BLaER1 (cell line): ENCODE results near the gene NEUROD4.
A peak's percentile ranks its signal among the peaks of the same experiment; 100 is the strongest.

ENCODE experiments used
- H3K27ac ChIP-seq: shearing (Covaris generic); formaldehyde crosslinking; 2 replicates; pipeline ENCODE4 v1.8.1; 2022
- H3K27me3 ChIP-seq: shearing (Covaris generic); formaldehyde crosslinking; 2 replicates; pipeline ENCODE4 v1.8.1; 2022
- H3K36me3 ChIP-seq: shearing (Covaris generic); formaldehyde crosslinking; 2 replicates; pipeline ENCODE4 v1.8.1; 2022
- H3K4me1 ChIP-seq: shearing (Covaris generic); formaldehyde crosslinking; 2 replicates; pipeline ENCODE4 v1.8.1; 2022
- H3K4me2 ChIP-seq: shearing (Covaris generic); formaldehyde crosslinking; 2 replicates; pipeline ENCODE4 v1.8.1; 2022
- H3K4me3 ChIP-seq: shearing (Covaris generic); formaldehyde crosslinking; 2 replicates; pipeline ENCODE4 v1.8.1; 2022
- H3K9ac ChIP-seq: shearing (Covaris generic); formaldehyde crosslinking; 2 replicates; pipeline ENCODE4 v1.8.1; 2022
- H3K9me3 ChIP-seq: shearing (Covaris generic); formaldehyde crosslinking; 2 replicates; pipeline ENCODE4 v1.8.1; 2022
- H4K20me1 ChIP-seq: shearing (Covaris generic); formaldehyde crosslinking; 2 replicates; pipeline ENCODE4 v1.8.1; 2022
- Cebpa-rat ChIP-seq: shearing (Covaris generic); IDR thresholded peaks from 2 replicates; pipeline ENCODE4 v1.8.1; 2022

NEUROD4 gene

GRCh38 chr12:55058082-55058481 lies 38.3 kb downstream of the NEUROD4 start:
- Histone ChIP-seq H3K9ac (no peak overlapping the region), H3K4me2 (no peak overlapping the region), H3K27me3 (no peaks in the 10 kb centered on the region), H4K20me1 (no peaks in the 10 kb centered on the region), H3K4me1 (no peaks in the 10 kb centered on the region), H3K36me3 (no peaks in the 10 kb centered on the region), H3K27ac (no peak overlapping the region), H3K4me3 (no peak overlapping the region), H3K9me3 (no peaks in the 10 kb centered on the region)
- TF ChIP-seq Cebpa-rat = no peak

DNA sequence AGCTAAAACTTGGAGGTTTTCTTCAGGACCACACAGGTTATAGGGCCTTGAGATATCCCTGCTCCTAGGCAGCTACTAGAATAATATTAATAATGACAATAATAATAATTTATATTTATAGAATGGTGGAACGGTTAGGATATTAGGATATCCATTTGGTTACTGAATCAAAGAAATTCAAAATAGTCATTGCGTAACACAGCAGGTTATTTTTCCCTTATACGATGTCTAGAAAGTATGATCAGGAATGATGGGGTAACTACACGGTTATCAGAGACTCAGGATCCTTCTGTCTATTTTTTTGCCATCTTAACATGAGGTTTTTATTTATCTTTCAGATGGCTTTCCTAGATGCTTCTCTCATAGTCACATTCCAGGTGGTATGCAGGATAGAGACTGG lies 39.0 kb downstream of the NEUROD4 start:
- H3K9me3 ChIP-seq = no peaks in the 10 kb centered on the region
- TF ChIP-seq Cebpa-rat = no peak; the same call in 1 of the 2 replicates
- H3K27me3 ChIP-seq = no peaks in the 10 kb centered on the region

GRCh38 chr12:55060470-55060869 lies 40.7 kb downstream of the NEUROD4 start:
- Histone ChIP-seq H3K9ac (no peak overlapping the region), H3K4me2 (no peak overlapping the region)

More for the DNA sequence above, 39.0 kb downstream of the NEUROD4 start:
- H3K9ac ChIP-seq = no peak overlapping the region
- H3K4me2 ChIP-seq = no peak overlapping the region
- no peaks in the 10 kb centered on the region for H3K36me3 ChIP-seq
- no peak overlapping the region for H3K4me3 ChIP-seq
- no peaks in the 10 kb centered on the region for H3K4me1 ChIP-seq
- no peaks in the 10 kb centered on the region for H4K20me1 ChIP-seq
- no peak overlapping the region for H3K27ac ChIP-seq

DNA sequence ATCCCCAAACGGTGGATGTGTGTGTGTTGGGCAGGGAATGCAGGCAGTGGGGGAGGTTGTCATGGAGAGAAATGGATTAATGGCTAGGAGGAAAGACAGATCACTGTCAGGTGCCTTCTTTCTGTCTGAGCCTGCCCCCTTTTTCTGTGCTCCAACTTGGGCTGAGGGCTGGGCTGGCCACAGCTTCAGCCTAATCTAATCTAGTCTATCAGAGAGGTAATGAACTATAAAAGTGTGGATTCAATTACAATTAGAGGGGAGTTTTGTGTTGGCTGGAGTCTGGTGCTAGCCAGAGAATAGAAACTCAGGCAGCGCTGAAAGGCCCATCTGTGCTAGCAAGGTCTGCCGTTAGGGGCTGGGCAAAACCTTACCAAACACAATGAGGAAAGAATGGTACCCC lies 41.2 kb downstream of the NEUROD4 start:
- Histone ChIP-seq H3K4me3 (no peak overlapping the region), H3K9ac (no peak overlapping the region), H3K36me3 (no peaks in the 10 kb centered on the region), H3K4me2 (no peak overlapping the region), H3K27ac (no peak overlapping the region), H4K20me1 (no peaks in the 10 kb centered on the region), H3K4me1 (no peaks in the 10 kb centered on the region), H3K9me3 (no peaks in the 10 kb centered on the region), H3K27me3 (no peaks in the 10 kb centered on the region)
- no peak for TF ChIP-seq Cebpa-rat

More at GRCh38 chr12:55060470-55060869, 40.7 kb downstream of the NEUROD4 start:
- no peak overlapping the region for H3K27ac ChIP-seq
- no peaks in the 10 kb centered on the region for H3K9me3 ChIP-seq
- no peaks in the 10 kb centered on the region for H3K36me3 ChIP-seq
- no peaks in the 10 kb centered on the region for H3K27me3 ChIP-seq
- no peak overlapping the region for H3K4me3 ChIP-seq
- TF ChIP-seq Cebpa-rat = no peak
- no peaks in the 10 kb centered on the region for H4K20me1 ChIP-seq
- H3K4me1 ChIP-seq = no peaks in the 10 kb centered on the region

- H3K4me1 ChIP-seq = no peaks in the 10 kb centered on the region
- H3K36me3 ChIP-seq = no peaks in the 10 kb centered on the region
- H3K4me3 ChIP-seq = no peak overlapping the region
- no peak for TF ChIP-seq Cebpa-rat
- no peak overlapping the region for H3K4me2 ChIP-seq
- no peaks in the 10 kb centered on the region for H4K20me1 ChIP-seq
- no peaks in the 10 kb centered on the region for H3K27me3 ChIP-seq
- no peak overlapping the region for H3K27ac ChIP-seq
- H3K9me3 ChIP-seq = no peaks in the 10 kb centered on the region
- H3K9ac ChIP-seq = no peak overlapping the region
Observed at GRCh38 chr12:55063291-55063690, 43.5 kb downstream of the NEUROD4 start.

DNA sequence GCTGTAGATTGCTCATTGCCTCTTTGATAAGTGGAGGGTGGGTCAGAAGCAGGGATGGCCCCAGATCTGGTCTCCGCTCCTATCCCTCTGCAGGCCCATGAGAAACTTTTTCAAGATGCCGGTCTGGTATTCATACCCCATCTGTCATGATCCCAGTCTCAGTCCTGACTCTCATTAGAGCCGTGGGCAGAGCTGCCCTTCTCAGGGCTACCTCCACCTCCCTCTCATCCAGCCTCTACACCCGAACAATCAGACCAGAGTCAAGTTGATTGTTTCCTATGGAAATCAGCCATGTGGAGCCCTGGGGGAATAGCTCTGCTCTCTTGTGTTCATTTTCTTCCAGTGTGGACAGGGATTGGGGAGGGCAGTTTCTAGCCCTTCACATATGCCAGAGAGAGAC lies 45.8 kb downstream of the NEUROD4 start:
- Histone ChIP-seq H3K27me3 (no peaks in the 10 kb centered on the region), H3K4me2 (no peak overlapping the region), H3K4me1 (no peaks in the 10 kb centered on the region), H3K9ac (no peak overlapping the region), H3K4me3 (no peak overlapping the region), H4K20me1 (no peaks in the 10 kb centered on the region), H3K27ac (no peak overlapping the region), H3K36me3 (no peaks in the 10 kb centered on the region), H3K9me3 (no peaks in the 10 kb centered on the region)
- TF ChIP-seq Cebpa-rat = no peak

DNA sequence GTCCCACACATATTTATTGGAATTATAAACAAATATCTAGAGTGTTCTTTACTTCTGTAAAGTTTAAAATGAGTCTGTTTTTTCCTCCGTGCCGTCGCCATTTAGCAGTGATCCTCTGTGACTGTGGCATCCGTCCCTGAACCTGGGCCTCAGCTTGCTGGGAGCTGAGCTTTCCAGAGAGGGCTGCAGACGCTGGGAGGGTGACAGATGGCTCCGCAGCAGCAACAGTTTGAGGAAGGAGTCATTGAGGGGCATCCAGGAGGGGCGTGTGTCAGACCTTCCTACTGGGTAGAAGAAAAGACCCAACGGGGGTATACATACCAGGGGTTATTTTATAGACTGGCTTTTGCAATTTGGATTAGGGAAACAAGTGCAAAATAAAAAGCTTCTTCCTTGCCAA lies 47.9 kb downstream of the NEUROD4 start:
- peaks cover 3% of the 10 kb centered on the region; the same call in 1 of the 2 replicates for H3K4me1 ChIP-seq
- no peaks in the 10 kb centered on the region for H3K36me3 ChIP-seq
- H3K27ac ChIP-seq = no peak overlapping the region
- H3K9ac ChIP-seq = no peak overlapping the region
- no peaks in the 10 kb centered on the region for H3K27me3 ChIP-seq
- no peaks in the 10 kb centered on the region for H3K9me3 ChIP-seq
- no peak overlapping the region for H3K4me2 ChIP-seq
- TF ChIP-seq Cebpa-rat = no peak
- no peak overlapping the region for H3K4me3 ChIP-seq
- no peaks in the 10 kb centered on the region for H4K20me1 ChIP-seq

GRCh38 chr12:55068416-55069010 lies 48.7 kb downstream of the NEUROD4 start:
- Histone ChIP-seq H3K27ac (no peak overlapping the region), H3K9ac (no peak overlapping the region), H3K4me1 (peaks cover 7% of the 10 kb centered on the region), H4K20me1 (no peaks in the 10 kb centered on the region), H3K36me3 (no peaks in the 10 kb centered on the region), H3K27me3 (no peaks in the 10 kb centered on the region), H3K9me3 (no peaks in the 10 kb centered on the region), H3K4me3 (no peak overlapping the region), H3K4me2 (no peak overlapping the region)
- no peak for TF ChIP-seq Cebpa-rat

DNA sequence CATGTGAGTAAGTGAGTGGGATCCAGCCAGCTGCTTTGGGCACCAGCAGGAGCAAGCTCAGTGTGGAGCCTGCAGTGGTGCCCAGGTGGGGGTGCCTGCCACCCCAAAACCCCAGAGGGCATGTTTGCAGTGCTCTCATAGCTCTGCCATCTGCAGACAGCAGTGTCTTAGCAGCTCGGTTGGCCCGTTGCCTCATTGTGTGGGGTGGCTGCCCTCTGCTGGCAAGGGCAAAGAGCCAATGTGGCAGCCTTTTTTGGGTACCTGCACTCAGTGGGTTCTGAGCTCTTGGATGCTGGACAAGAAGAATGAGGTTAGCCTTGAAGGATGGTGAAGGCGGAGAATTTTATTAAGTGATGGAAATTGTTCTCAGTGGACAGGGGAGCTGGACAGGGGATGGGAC lies 52.3 kb downstream of the NEUROD4 start:
- Histone ChIP-seq H3K4me2 (no peak overlapping the region), H3K4me1 (peaks cover 34% of the 10 kb centered on the region), H3K36me3 (peaks cover 3% of the 10 kb centered on the region; the same call in 1 of the 2 replicates), H4K20me1 (no peaks in the 10 kb centered on the region), H3K9me3 (peaks cover 10% of the 10 kb centered on the region; the same call in 1 of the 2 replicates), H3K27me3 (no peaks in the 10 kb centered on the region), H3K9ac (no peak overlapping the region), H3K4me3 (no peak overlapping the region), H3K27ac (peak overlapping the region; percentile 40; the same call in 1 of the 2 replicates)
- no peak for TF ChIP-seq Cebpa-rat

- Histone ChIP-seq H3K9me3 (peaks cover 11% of the 10 kb centered on the region; the same call in 1 of the 2 replicates), H3K9ac (peak overlapping the region; percentile 75; the same call in 1 of the 2 replicates), H3K4me2 (peak overlapping the region; percentile 62), H3K27me3 (no peaks in the 10 kb centered on the region), H3K27ac (peak overlapping the region; percentile 97), H3K4me3 (no peak overlapping the region), H3K36me3 (peaks cover 3% of the 10 kb centered on the region; the same call in 1 of the 2 replicates), H3K4me1 (peaks cover 34% of the 10 kb centered on the region), H4K20me1 (no peaks in the 10 kb centered on the region)
- TF ChIP-seq Cebpa-rat = no peak
Observed at GRCh38 chr12:55073043-55074022, 53.6 kb downstream of the NEUROD4 start.
